Chondrocyte (in vitro differentiated cells): ENCODE measurements around the gene TAS2R43. TPM values are rescaled to one million over a fixed set of nuclear protein-coding genes. Genes with fewer than 3 reads are reported as not detected.

Experiments used
- DNase-seq: peaks from one replicate; pipeline ENCODE4 v3.0.0; 2021; ENCODE audit warnings: mixed read lengths, low spot score
- H3K27ac Mint-ChIP-seq: one replicate; pipeline ENCODE4 v1.8.0; 2021; ENCODE audit warnings: mild to moderate bottlenecking, moderate library complexity, mixed read lengths; ENCODE audit not compliant: unreplicated experiment
- H3K27me3 Mint-ChIP-seq: 2 replicates; pipeline ENCODE4 v1.8.0; 2021; ENCODE audit warnings: low read depth, mixed read lengths
- H3K36me3 Mint-ChIP-seq: 2 replicates; pipeline ENCODE4 v1.8.0; 2021; ENCODE audit warnings: low read depth, mixed read lengths
- H3K4me1 Mint-ChIP-seq: 2 replicates; pipeline ENCODE4 v1.8.0; 2021; ENCODE audit warnings: low read depth, mild to moderate bottlenecking, mixed read lengths
- H3K4me3 Mint-ChIP-seq: one replicate; pipeline ENCODE4 v1.8.0; 2021; ENCODE audit warnings: mild to moderate bottlenecking, moderate library complexity, mixed read lengths; ENCODE audit not compliant: unreplicated experiment
- H3K9me3 Mint-ChIP-seq: 2 replicates; pipeline ENCODE4 v1.8.0; 2021; ENCODE audit warnings: low read depth, mixed read lengths
- long read RNA-seq: library from polyadenylated mRNA; stranded (forward); transcript quantifications from one replicate; pipeline ENCODE4 v2.0.0, GENCODE V29; 2021
- total RNA-seq: library from RNA; stranded (reverse); gene quantifications from 3 replicates; pipeline ENCODE4 v1.2.1, GENCODE V29; 2021
- TF ChIP-seq, protein P1 (sequence below): fragments of 200-600 bp; sonication (generic); IDR thresholded peaks from 2 replicates; pipeline ENCODE4 v1.5.0; 2021; ENCODE audit warnings: antibody characterized with exemption, mild to moderate bottlenecking, moderate library complexity

TAS2R43 gene, protein sequence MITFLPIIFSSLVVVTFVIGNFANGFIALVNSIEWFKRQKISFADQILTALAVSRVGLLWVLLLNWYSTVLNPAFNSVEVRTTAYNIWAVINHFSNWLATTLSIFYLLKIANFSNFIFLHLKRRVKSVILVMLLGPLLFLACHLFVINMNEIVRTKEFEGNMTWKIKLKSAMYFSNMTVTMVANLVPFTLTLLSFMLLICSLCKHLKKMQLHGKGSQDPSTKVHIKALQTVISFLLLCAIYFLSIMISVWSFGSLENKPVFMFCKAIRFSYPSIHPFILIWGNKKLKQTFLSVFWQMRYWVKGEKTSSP
- total RNA-seq, result 0.22 to 0.44 TPM in 2 of 3 replicates, not detected in the other
- long read RNA-seq, result 0 reads

DNA sequence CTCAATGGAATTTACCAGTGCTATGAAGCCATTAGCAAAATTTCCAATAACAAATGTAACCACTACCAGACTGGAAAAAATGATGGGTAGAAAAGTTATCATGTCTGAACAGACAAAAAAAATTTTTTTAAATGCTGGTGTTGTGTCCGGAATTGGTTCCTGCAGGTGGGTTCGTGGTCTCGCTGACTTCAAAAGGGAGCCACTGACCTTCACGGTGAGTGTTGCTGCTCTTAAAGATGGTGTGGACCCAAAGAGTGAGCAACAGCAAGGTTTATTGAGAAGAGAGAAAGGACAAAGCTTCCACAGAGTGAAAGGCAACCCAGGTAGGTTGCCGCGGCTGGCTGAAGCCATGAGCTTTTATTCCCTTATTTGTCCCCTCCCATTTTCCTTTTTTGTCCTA lies at the start of gene TAS2R43:
Gene TAS2R43, minus strand, starts transcription at position 186 of the 400 bp plus-strand sequence. Its CDS starts 84 bp downstream, at position 102.
- Mint-ChIP-seq H3K4me1 (no peaks in the 10 kb centered on the region), H3K36me3 (no peaks in the 10 kb centered on the region), H3K9me3 (no peaks in the 10 kb centered on the region), H3K4me3 (no peak within 1 kb of the TSS), H3K27ac (no peak within 1 kb of the TSS), H3K27me3 (no peaks in the 10 kb centered on the region)
- DNase-seq, result no peak
- TF ChIP-seq, protein P1, sequence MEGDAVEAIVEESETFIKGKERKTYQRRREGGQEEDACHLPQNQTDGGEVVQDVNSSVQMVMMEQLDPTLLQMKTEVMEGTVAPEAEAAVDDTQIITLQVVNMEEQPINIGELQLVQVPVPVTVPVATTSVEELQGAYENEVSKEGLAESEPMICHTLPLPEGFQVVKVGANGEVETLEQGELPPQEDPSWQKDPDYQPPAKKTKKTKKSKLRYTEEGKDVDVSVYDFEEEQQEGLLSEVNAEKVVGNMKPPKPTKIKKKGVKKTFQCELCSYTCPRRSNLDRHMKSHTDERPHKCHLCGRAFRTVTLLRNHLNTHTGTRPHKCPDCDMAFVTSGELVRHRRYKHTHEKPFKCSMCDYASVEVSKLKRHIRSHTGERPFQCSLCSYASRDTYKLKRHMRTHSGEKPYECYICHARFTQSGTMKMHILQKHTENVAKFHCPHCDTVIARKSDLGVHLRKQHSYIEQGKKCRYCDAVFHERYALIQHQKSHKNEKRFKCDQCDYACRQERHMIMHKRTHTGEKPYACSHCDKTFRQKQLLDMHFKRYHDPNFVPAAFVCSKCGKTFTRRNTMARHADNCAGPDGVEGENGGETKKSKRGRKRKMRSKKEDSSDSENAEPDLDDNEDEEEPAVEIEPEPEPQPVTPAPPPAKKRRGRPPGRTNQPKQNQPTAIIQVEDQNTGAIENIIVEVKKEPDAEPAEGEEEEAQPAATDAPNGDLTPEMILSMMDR, result no peak

DNA sequence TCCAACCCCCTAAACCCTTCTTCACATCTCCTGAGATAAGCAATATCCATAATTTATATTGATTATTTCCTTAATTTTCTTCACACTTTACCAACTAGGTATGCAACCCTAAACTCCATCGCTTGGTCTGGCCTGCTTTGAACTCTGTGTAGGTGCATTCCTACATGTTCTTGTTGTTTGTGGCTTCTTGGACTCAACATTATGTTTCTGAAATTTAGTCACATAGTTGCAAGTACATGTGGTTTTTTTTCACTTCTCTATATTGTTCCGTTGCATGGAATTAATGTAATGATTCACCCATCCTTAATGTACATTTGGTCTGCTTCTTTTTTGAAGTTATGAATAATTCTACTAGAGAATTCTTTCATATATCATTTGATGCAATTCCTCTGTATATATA lies 44.0 kb upstream of the TAS2R43 start:
- H3K9me3 Mint-ChIP-seq, result no peaks in the 10 kb centered on the region
- H3K4me3 Mint-ChIP-seq, result no peak overlapping the region
- no peaks in the 10 kb centered on the region for H3K36me3 Mint-ChIP-seq
- no peak for DNase-seq
- H3K4me1 Mint-ChIP-seq, result peaks cover 4% of the 10 kb centered on the region
- no peak overlapping the region for H3K27ac Mint-ChIP-seq
- TF ChIP-seq, protein P1, result no peak
- no peaks in the 10 kb centered on the region for H3K27me3 Mint-ChIP-seq

DNA sequence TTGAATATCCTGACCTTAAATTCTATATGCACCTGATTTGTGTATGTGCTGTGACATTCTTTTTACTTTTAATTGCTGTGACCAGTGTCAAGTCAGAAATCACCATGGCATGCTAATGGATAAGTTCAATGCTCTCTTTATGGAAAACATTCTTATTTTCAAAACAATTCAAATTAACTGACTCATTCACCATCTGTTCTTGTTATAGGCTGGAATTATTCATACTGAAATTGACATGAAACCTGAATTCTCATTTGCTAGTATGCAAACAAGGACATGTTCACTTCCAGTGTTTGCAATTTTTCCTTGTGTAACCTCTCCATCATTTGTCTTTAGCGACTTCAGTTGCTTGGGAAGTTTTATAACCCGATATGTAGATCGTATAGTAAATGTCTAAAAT lies 42.2 kb upstream of the TAS2R43 start, which contains the start of gene TAS2R30:
Gene TAS2R30, minus strand, starts transcription at position 340 of the 400 bp plus-strand sequence. CDS start 400 bp downstream, outside the sequence.
- no peak for DNase-seq
- Mint-ChIP-seq H3K4me1 (peaks cover 4% of the 10 kb centered on the region), H3K4me3 (no peak within 1 kb of the TSS), H3K27ac (no peak within 1 kb of the TSS), H3K36me3 (peaks cover 1% of the 10 kb centered on the region), H3K9me3 (no peaks in the 10 kb centered on the region), H3K27me3 (no peaks in the 10 kb centered on the region)
- TF ChIP-seq, protein P1, result no peak

DNA sequence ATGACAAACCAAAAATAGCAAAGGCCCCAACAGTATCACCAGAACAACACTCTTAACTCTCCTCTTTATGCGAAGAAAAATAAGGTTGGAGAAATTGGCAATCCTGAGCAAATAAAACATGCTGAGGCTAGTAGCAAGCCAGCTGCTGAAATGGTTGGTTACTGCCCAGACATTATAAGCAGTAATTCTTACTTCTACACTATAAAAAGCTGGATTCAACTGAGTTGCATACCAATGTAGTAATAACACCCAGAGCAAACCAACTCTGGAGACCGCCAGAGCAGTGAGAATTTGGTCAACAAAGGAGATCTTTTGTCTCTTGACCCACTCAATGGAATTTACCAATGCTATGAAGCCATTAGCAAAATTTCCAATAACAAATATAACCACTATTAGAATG lies 41.7 kb upstream of the TAS2R43 start:
- H3K36me3 Mint-ChIP-seq, result peaks cover 1% of the 10 kb centered on the region
- H3K4me1 Mint-ChIP-seq, result peaks cover 4% of the 10 kb centered on the region
- H3K4me3 Mint-ChIP-seq, result no peak overlapping the region
- no peak for DNase-seq
- H3K27me3 Mint-ChIP-seq, result no peaks in the 10 kb centered on the region
- no peaks in the 10 kb centered on the region for H3K9me3 Mint-ChIP-seq
- H3K27ac Mint-ChIP-seq, result no peak overlapping the region
- TF ChIP-seq, protein P1, result no peak

DNA sequence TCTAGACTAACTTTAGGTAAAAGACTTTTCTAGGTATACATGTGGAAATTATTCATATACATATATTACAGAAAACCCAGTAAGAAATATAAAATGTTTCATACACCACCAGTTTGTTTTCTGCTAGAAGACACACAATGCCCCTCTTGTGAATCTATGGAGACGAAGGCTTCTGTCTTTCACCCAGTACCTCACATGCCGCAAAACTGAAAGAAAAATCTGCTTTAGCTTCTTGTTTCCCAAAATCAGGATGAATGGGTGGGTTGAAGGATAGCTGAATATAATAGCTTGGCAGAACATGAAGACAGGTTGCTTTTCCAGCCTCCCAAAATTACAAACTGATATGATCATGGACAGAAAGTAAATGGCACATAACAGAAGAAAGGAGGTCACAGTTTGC lies 41.0 kb upstream of the TAS2R43 start:
- Mint-ChIP-seq H3K4me1 (peaks cover 4% of the 10 kb centered on the region), H3K36me3 (peaks cover 1% of the 10 kb centered on the region), H3K27ac (no peak overlapping the region), H3K27me3 (no peaks in the 10 kb centered on the region), H3K9me3 (no peaks in the 10 kb centered on the region), H3K4me3 (no peak overlapping the region)
- no peak for DNase-seq
- TF ChIP-seq, protein P1, result no peak
